HG03025 (cell line): ENCODE results near the gene CD6.

ENCODE experiments used
- ATAC-seq: cut with Tn5 transposase; IDR thresholded peaks from one replicate; pipeline ENCODE4 v1.9.1; 2021; ENCODE audit warnings: mild to moderate bottlenecking, moderate library complexity; ENCODE audit not compliant: unreplicated experiment, low FRiP score

The CD6 gene, protein sequence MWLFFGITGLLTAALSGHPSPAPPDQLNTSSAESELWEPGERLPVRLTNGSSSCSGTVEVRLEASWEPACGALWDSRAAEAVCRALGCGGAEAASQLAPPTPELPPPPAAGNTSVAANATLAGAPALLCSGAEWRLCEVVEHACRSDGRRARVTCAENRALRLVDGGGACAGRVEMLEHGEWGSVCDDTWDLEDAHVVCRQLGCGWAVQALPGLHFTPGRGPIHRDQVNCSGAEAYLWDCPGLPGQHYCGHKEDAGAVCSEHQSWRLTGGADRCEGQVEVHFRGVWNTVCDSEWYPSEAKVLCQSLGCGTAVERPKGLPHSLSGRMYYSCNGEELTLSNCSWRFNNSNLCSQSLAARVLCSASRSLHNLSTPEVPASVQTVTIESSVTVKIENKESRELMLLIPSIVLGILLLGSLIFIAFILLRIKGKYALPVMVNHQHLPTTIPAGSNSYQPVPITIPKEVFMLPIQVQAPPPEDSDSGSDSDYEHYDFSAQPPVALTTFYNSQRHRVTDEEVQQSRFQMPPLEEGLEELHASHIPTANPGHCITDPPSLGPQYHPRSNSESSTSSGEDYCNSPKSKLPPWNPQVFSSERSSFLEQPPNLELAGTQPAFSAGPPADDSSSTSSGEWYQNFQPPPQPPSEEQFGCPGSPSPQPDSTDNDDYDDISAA

DNA sequence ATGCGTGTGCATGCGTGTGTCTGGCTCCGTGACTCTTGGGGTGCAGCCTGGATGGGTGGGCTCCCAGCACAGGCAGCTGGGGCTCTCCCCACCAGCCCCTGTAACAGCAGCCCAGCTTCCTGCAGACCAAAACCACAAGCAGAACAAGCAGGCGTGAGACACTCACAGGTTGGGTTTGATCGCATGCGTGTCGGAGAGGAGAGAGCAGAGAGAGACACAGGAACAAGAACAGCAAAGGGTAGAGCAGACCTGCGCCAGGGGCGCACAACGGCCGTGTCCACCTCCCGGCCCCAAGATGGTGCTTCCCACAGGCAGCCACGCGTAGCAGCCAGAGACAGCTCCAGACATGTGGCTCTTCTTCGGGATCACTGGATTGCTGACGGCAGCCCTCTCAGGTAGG lies at the start of gene CD6:
CD6 (plus strand) TSS at position 161 of the 400 bp plus-strand sequence; CDS start at position 347, 186 bp downstream.
- no peak for ATAC-seq

DNA sequence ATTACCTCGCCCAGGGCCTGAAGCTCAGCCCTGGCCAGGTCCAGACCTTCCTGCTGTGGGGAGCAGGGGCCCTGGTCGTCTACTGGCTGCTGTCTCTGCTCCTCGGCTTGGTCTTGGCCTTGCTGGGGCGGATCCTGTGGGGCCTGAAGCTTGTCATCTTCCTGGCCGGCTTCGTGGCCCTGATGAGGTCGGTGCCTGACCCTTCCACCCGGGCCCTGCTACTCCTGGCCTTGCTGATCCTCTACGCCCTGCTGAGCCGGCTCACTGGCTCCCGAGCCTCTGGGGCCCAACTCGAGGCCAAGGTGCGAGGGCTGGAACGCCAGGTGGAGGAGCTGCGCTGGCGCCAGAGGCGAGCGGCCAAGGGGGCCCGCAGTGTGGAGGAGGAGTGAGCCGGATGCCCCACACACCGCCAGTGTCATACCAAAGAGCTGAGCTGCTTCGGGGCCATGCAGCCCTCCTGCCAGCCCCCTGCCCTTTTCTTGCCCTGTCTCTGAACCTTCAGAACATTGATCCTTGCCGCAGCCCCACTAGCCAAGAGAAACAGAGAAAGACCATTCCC lies 49.6 kb upstream of the CD6 start:
- no peak for ATAC-seq

DNA sequence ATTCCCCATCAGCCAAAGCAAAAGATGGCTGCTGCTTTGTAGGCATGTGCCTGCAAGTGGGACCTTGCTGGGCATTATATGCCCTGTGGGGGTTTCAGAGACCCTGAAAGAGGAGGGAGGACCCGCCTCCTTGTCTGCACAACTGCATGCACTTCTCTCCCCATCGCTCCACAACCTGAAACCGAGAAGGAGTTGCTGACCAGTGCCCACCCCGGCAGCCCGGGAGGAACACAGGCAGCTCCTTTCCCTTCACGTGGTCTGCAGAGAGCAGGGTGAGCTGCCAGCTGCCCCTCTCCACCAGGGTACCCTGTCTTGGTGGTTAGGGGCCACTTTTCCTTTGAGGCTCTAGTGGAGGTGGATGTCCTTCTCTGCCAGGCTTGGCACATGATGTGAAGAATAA lies 48.6 kb upstream of the CD6 start:
- ATAC-seq = no peak

DNA sequence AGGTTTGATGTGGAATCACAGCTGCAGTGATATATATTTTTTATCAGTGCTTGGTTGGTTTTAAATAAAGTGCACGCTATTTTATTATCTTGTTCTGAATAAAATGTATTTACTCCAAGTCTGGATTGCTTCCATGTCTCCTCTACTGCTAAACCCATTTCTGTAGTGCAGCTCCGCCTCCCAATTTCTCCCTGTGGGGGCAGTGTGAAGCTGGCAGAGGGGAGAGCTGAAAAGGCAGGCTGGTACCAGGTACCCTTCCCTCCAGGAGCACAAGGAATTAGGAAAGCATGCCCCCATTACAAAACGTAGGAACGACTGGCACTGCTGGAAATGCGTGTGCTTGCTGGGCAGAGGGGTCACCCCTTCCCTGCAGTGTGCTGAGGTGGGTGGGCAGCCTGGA lies 48.2 kb upstream of the CD6 start:
- no peak for ATAC-seq

DNA sequence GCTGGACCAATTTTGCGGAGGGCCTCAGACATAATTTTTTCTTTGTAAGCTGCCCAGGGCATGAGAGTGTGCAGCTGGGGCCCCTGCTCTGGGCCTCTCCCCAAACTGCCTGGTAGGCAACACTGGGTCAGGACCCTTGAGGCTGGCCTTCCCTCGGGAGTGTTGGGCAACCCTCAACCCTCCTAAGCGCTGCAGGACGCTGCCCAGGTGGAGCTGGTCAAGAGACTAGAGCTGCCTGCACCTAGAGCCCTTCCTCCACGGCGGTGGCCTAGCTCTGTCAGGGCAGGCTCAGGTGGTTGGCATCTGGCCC lies 47.7 kb upstream of the CD6 start:
- ATAC-seq = no peak

DNA sequence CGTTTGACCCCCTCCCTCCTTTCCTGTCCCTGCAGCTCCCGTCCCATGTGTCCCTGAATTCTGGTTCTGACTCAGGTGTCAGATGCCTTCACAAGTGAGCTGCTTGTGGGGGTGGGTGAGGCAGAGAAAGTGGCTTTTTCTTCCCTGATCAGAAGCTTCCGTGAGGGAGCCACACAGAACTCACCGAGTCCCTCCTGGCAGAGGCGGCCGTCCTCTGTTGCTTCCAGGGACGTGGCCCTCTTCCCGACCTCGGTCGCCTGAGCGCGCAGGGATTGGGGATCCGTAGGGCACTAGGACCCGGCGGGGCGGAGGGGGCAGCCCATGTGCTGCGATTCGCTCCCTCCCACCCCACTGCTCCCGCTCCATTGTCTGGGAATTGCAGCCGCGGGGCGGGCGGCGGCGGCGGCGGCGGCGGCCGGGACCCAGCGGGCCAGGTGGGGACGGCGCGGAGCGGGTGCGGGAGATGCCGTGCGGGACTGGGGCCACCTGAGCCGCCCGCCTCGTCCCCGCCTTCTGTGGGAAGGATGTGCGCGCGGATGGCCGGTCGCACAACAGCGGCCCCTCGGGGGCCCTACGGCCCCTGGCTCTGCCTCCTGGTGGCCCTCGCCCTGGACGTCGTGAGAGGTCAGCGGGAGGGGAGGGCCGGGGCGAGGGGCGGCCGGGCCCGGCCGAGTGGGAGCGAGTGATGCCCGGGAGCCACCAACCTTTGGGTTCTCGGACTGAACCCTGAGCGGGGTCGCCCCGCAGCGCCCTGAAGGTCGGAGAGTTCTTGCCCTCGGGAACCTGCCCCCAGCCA lies 47.2 kb upstream of the CD6 start, which contains the start of gene TMEM132A:
TMEM132A (plus strand) TSS at position 351 of the 796 bp plus-strand sequence; CDS start at position 525, 174 bp downstream.
- ATAC-seq = no peak

DNA sequence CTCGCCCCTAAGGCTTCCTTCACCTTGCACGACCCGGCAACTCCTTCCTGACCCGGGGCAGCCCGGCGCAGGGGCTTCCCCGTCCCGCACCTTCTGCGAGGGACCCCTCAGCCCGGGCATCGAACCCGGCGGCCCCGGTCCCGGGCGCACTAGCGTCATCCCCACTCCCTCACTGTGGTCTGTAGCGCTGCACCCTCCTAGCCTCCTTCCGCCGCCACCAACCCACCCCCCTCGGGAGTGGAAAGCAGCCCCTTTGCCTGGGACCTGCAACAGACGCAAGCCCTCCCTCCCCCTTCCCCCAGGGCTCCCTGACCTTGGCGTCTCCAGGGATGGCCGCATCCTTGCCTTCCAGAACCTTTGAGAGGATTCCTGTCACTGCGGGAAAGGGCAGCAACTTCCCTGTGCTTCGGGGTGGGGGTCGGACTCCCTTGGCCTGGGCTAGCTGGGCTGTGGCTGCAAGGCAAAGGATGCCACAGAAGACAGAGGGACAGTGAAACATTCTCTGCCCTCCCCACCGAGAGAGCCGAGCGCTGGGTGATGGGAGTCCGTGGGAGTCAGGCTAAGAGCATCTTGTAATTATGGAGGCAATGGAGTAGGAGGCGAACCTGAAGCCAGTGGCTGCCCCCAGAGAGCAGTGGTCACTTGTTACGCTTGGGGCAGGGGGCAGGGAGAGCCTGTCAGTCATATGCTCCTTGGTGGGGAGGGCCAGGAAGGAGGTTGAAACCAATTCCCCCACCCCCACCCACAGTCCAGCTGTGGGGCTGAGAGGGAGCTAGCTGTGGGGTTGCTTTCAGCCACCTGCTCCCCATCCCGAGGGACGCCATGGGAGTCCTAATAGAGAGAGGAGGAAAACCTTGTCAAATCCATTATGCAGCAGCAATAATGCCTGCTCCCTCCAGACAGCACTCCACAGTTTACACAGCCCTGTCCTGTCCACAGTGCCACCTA lies 46.3 kb upstream of the CD6 start:
- ATAC-seq = no peak

DNA sequence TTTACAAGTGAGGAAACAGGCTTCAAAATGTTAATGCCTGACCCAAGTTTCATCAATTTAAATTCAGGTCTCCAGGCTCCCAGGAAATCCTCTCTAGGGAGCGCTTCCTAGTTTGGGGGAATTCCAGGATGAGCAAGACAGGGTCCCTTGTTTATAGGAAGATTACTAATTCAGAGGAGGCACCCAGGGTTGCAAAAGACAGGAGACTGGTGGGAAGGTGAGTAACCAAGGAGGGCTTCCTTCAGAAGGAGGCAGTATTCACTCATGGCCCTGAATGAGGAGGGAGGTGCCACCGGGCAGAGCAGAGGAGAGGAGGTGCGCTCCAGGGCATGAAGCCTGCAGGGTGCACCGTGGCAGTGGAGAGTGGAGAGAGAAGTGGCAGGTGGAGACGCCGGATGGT lies 45.6 kb upstream of the CD6 start:
- ATAC-seq = no peak

DNA sequence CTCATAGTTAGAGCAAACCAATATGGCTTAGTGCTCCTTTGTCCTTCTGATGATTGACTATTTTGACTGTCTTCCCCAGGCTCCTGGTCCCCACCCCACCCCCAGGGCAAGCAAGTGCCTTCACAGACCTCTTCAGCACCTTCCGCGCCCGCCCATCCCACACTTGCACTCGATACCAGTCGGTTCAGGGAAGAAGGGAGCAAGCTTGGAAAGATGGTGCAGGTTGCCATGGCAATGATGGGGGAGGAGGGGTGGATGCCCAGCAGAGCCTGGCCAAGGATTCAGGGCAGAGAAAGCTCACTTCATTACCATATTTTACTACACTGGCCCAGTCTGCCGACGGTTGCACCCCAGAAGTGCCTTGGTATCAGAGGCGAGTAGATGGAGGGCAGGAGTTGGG lies 45.0 kb upstream of the CD6 start:
- ATAC-seq = no peak

DNA sequence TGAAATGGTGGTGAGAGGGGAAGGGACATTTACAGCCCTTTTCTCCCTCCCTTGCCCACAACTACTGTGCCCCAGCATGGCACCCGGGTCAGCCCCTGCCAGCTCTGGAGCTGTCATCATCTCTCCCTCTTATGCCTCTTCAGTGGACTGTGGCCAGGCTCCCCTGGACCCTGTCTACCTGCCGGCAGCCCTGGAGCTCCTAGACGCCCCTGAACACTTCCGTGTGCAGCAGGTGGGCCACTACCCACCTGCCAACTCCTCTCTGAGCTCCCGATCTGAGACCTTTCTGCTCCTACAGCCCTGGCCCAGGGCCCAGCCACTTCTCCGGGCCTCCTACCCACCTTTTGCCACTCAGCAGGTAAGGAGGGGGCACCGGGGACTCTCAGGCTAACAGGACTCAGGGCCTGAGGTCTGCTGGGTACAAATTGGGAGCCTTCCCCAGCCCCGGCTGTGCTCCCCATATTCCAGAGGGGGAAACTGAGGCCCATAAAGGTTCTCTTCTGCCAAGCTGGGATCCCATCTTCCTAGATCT lies 44.4 kb upstream of the CD6 start:
- ATAC-seq = no peak

DNA sequence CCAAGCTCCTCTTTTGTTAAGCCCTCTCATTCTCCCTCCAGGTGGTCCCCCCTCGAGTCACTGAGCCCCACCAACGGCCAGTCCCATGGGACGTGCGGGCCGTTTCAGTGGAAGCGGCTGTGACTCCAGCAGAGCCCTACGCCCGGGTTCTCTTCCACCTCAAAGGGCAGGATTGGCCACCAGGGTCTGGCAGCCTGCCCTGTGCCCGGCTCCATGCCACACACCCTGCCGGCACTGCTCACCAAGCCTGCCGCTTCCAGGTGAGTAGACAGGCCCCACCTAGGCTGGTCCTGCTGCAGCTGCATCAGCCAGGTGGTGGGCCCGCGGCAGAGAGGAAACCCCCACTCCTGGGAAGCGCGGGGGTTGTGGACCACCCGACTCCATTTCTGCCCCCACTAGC lies 43.9 kb upstream of the CD6 start:
- no peak for ATAC-seq

DNA sequence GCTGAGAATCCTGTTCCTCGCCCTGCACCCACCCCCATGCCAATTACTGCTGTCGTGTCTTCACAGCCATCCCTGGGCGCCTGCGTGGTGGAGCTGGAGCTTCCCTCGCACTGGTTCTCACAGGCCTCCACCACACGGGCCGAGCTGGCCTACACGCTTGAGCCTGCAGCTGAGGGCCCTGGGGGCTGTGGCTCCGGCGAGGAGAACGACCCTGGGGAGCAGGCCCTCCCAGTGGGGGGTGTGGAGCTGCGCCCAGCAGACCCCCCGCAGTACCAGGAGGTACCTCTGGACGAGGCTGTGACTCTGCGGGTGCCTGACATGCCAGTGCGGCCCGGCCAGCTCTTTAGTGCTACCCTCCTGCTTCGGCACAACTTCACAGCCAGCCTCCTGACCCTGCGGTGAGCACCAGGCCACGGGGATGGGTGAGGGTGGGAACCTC lies 42.9 kb upstream of the CD6 start:
- no peak for ATAC-seq

DNA sequence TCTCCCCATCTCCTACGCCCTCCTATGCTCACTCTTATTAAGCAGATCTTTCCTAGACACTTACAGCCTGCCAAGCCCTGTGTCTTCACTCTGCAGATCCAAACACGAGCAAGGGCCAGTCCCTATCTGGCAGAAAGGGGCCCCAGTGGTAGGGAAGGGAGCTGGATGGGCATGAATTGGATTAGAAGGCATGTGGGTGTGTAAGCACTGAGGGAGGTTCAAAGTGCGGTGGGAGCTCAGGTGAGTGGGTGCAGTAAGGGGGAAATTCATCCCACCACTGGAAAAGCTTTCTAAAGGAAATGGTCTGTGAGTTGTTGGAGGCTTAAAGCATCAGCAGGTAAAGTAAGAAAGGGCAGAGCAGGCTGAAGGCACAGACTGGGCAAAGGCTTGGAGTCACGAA lies 41.7 kb upstream of the CD6 start:
- no peak for ATAC-seq

DNA sequence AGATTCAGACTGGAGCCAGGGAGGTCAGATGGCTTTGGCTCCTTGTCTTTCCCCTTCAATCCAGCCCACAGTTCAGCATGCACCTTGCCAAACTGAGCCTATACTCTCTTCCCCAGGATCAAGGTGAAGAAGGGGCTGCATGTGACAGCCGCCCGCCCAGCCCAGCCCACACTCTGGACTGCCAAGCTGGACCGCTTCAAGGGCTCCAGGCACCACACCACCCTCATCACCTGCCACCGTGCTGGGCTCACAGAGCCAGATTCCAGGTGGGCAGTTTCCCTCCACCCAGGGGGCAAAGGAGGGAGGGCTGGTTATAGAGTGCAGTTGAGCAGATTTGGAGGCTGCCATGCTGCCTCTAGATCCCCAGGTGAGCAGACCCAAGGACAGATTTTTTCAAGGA lies 41.1 kb upstream of the CD6 start:
- no peak for ATAC-seq

DNA sequence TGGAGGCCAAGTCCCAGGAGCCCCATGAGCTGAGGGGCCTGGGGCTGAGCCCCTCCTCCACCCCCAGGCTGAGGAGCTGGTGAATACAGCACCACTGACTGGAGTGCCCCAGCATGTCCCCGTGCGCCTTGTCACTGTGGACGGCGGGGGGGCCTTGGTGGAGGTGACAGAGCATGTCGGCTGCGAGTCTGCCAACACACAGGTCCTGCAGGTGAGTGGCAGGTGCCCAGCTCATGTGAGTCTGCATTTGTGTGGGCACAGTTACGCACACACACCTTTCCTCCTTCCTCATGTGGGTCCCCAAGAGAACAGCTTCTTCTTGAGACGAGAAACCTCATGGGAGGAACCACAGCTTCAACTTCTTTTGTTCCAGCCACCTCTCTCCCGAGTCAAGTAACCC lies 39.6 kb upstream of the CD6 start:
- ATAC-seq = no peak

DNA sequence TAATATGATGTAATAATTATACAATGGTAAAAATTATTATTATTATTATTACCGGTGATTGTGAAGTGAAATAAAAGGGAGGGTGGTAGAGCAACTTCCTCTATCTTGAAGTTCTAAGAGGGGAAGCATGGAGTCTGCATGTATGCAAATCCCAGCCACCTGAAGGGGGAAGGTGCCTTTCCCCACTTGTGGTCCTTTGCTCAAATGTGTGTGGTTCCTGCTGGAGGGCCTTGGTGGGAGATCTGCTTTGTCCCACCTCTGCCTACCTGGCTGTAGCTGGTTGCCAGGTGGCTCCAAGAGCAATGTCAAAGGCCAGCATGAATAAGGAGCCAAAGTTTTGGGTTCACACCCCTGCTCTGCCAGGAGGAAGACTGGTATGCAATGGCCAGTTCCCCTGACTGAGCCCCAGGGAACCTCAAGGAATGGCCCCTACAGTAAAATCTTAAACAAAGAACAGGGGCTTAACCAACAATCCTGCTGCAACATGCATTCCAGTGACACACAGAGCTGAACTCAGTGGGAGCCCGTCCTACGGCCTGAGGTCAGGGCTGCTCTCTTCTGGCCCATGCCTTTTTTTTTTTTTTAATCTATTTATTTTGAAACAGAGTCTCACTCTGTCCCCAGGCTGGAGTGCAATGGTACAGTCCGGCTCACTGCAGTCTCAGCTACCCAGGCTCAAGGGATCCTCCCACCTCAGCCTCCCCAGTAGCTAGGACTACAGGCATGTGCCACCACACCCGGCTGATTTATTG lies 38.7 kb upstream of the CD6 start:
- no peak for ATAC-seq

DNA sequence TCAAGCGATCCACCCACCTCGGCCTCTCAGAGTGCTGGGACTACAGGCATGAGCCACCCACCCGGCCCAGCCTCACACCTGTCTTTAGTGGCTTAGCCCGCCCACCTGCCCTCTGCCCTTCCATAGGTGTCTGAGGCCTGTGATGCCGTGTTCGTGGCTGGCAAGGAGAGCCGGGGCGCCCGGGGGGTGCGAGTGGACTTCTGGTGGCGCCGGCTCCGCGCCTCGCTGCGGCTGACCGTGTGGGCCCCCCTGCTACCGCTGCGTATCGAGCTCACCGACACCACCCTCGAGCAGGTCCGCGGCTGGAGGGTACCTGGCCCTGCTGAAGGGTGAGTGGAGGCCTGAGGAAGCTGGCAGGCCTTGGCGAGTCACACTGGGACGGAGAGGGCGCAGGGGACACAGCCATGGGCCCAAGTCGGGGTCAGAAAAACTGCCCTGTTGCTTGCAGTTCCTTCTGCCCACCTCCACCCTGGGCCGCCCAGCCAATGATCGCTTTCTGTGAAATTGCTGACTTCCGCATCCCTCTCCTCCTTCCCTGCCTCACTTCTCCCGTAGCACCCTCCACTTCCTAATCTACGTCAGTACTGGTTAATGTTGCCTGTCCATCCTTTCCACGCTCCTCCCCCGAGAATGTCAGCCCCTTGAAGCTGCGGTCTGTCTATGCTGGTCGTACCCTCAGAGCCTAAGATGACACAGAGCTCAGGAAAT lies 37.9 kb upstream of the CD6 start:
- no peak for ATAC-seq

DNA sequence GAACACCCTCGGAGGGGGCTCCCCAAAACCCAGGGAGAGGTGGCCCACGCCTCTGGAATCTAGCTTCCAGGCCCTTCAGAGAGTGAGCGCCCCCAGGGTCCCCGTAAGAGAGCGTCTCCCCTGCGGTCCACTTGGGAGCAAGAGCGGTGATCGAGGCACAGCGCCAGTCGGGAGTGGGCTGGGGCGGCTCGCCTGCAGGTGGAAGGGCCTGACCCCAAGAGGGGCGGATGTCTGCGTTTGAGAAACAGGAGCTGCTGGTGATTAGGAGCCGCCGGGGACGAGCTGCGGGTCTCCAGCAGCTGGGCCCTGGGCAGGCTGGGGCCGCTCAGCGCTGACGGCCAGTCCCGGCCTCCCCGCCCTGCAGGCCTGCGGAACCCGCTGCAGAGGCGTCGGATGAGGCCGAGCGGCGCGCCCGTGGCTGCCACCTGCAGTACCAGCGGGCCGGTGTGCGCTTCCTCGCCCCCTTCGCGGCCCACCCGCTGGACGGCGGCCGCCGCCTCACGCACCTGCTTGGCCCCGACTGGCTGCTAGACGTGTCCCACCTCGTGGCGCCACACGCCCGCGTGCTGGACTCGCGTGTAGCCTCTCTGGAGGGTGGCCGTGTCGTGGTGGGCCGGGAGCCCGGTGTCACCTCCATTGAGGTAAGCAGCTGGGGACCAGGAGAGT lies 37.2 kb upstream of the CD6 start:
- no peak for ATAC-seq
